HG03520 (cell line): ENCODE data around the gene GPALPP1.
"Not testable (repeated sequence)": the region's sequence is repeated elsewhere in the genome, so short reads cannot be mapped to it uniquely, and the experiment has no call there.

Experiments used
- ATAC-seq: cut with Tn5 transposase; IDR thresholded peaks from one replicate; pipeline ENCODE4 v1.9.1; 2021; ENCODE audit warnings: mild to moderate bottlenecking, moderate library complexity; ENCODE audit not compliant: unreplicated experiment

Gene GPALPP1

DNA sequence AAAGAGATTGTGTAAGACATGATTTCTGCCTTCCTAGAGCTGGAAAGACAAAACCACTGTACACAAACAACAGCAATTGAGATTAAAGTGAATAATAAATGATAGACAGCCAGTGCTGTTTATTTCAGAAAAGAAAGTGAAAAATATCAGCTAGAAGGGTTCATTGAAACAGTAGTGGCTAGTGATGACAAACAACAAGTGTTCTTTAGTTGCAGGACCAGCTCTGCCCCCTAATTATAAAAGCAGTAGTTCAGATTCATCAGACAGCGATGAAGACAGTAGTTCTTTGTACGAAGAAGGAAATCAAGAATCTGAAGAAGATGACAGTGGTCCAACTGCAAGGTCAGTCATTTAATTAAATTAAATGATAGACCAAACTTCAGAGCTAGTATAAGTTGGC lies 14.8 kb downstream of the GPALPP1 start:
- no peak for ATAC-seq

DNA sequence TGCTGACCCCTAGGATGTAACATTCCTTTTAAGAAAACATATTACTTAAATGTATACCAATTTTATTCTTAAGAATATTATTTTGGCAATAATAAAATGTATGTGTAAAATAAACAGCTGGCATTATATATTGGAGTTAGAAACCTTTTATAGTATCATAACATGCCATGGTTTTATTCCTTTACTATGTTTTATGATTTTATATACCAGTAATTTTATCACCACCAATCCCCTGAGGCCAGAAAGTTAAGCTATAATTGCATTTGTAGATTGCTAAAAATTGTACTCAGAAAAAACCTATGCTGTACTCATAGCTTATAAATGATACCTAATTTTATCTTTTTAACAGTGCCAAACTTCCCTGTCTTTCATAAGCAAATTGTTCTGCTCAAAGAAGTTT lies 17.9 kb downstream of the GPALPP1 start:
- ATAC-seq, result no peak

DNA sequence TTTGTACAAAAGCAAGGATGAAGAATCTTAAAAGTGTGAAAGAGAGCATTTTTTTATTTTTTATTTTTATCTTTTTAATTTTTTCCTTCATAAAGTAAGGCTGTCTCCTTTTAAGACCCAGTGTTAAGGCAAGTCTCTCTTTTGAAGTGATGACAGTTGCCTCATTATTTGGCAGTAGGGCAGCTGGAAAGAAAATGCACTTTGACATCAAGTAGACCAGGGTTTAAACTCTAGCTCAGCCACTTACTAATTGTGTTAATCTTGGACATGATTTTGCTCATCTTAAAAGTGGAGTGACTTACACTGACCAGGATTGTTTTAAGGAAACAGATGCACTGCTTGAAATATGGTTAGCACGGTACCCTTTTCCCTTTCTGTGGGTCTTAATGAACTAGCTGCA lies 18.5 kb downstream of the GPALPP1 start:
- no peak for ATAC-seq

DNA sequence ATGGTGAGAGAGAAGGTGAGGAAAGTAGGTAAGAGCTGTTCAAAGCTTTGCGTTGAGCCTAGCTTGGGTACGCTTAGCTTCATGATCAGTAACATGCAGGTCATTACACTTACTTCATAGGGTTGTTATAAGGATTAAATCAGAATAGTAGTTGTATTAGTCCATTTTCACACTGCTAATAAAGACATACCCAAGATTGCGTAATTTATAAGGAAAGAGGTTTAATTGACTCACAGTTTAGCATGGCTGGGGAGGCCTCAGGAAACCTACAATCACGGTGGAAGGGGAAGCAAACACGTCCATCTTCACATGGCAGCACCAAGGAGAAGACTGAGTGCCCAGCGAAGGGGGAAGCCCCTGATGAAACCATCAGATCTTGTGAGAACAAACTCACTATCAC lies 21.9 kb downstream of the GPALPP1 start:
- no peak for ATAC-seq

DNA sequence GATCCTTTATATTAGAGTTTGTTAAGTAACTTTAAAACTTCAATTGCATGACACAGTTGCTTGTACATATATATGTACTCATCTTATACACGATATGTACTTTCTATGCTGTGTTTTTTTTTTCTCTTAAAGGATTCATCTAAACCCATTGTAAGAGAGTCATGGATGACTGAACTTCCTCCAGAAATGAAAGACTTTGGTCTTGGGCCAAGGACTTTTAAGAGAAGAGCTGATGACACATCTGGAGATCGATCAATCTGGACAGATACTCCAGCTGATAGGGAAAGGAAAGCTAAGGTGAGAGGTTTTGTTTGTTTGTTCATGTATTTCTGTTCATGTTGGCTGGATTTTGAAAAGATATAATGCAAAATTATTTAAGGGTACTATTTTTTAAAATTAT lies 26.0 kb downstream of the GPALPP1 start:
- no peak for ATAC-seq

DNA sequence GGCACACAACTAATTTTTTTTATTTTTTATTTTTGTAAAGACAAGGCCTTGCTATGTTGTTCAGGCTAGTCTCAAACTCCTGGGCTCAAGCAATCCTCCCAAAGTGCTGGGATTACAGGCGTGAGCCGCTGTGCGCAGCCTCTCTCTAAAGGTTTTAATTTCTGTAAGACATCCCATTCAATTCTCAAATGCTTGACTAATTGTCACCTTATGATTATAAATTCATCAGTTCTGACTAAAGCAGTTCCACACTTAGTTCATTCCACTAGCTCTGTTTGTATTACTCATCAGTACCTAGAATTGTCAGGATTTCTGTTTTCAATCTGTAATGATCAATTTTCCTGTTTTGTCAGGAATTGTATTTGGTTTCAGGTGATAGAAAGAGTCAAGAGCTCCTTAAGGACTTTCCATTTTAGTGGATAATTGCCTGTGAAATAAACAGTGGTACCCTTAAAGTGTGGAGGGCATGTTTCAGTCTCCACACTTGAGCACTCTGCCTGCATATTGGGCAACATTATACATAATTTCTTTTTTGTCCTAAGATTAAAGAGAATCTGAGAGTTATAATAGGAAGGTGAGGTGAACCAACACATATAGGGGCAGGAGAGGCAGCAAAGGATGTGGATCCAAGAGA lies 27.6 kb downstream of the GPALPP1 start:
- ATAC-seq, result no peak

DNA sequence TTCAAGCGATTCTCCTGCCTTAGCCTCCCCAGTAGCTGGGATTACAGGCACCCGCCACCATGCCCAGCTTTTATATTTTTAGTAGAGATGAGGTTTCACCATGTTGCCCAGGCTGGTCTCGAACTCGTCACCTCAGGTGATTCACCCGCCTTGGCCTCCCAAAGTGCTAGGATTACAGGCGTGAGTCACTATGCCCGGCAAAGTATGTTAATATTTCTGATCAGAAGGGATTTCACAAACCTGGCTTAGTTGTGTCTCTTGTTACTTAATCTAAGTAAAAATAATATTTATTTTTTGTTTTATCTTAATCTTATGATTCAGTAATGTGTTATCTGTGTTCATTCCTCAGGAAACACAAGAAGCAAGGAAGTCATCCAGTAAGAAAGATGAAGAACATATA lies 30.6 kb downstream of the GPALPP1 start:
- ATAC-seq, result not testable (repeated sequence)

DNA sequence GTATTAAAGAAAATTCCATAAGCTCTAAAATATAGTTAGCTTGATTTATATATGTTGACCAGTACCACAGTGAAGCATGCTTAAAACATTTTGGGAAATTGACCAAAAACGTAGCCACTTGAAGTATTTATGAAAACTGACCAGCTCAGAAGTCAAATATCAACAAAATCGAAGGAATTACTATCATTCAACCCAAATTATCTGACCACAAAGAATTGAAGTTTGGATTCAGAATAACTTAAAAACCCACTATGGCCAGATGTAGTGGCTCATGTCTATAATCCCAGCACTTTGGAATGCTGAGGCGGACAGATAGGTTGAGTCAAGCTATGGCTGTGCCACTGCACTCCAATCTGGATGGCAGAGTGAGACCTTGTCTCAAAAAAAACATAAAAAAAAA lies 31.9 kb downstream of the GPALPP1 start:
- ATAC-seq, result no peak

- no peak for ATAC-seq
Observed at GRCh38 chr13:45024847-45025246, 35.5 kb downstream of the GPALPP1 start.

GRCh38 chr13:45034342-45034741 lies 45.0 kb downstream of the GPALPP1 start:
- no peak for ATAC-seq

DNA sequence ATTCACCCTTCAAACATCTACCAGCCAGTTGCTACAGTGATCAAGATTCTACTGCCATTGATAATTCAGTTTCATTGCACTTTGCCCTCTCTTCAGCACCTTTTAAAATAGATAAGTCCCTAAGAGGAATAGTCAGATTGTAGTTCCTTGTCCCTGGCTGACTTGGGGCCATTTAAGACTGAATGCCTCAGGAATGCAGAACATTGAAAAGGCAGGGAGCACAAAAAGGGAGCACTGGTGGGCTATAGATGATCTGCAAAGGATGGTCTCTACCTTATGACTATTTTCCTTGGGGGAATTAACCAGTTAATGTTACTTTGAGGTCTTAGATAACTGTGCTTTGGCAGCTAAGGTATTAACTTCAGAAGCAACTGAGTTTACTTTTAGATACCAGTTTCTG lies 46.9 kb downstream of the GPALPP1 start:
- no peak for ATAC-seq

DNA sequence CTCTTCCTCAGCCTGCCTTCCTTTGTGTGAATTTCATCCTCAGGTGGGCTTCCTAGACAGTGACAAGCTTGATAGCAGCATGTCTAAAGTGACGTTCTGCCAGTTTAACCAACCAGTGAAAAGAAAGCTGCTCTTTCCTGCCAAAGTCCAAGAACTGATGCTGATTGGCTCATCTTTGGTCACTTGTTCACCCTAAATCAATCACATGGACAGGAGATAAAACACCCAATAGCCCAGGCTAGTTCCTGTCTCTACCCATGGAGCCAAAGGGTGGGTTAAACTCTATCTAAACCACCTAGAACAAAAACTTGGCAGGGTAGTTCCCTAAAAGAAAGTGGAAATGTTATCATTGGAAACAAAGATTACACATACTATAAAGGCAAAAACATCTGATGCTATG lies 50.8 kb downstream of the GPALPP1 start:
- no peak for ATAC-seq

GRCh38 chr13:45040622-45041021 lies 51.3 kb downstream of the GPALPP1 start:
- no peak for ATAC-seq

DNA sequence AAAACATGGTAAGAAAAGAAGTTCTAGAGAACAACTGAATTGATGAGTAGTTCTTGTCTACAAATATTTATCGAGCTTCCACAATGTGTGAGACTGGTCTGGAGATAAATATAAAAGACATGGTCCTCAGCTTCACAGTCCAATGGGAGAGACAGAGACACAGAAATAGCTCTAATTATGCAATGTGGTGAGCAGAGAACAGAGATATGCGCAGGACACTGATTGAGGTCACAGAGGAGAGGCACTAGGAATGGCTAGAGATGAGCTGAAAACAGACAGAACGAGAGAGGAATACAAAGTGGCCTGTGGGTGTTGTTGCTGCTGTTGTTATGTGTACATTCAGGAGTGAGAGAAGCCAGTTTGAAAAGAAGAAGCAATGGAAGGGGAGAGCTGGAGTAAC lies 53.2 kb downstream of the GPALPP1 start:
- ATAC-seq, result no peak

DNA sequence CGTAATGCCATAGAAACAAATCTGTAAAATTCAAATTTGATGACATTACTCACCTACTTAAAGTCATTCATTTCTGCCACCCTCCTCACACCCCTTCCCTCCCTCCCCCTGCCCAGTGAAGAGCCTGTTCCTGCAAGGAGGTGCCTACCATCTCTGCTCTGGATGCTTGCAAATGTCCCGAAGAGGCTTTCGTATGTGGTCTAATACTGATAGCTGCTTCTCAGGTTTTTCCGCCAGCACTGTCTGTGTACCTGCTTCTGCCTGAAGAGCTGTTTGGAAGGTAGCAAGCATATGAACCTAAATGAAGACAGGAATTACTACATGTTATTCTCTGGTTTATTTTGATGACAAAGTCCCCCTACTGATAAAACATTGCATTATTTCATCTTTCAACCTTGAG lies 57.1 kb downstream of the GPALPP1 start:
- no peak for ATAC-seq

GRCh38 chr13:45047394-45048310 lies 58.3 kb downstream of the GPALPP1 start:
- no peak for ATAC-seq

GRCh38 chr13:45048890-45049407 lies 59.6 kb downstream of the GPALPP1 start:
- ATAC-seq, result no peak

DNA sequence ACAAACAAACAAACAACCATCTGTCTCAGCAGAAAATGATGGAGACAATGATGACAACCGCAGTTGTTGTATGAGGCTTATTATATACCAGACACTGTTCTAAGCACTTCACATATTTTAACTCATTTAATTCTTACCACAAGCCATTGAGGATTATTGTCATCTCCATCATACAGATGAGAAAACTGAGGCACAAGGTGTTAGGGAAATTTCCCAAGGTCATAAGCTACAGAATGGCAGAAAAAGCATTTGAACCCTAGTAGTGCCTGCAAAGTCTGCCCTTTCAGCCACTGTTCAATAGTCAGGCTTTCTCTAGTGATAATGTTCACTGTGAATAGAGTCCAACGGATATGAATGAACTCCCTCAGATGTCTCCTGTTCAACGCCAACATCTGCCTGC lies 60.1 kb downstream of the GPALPP1 start:
- no peak for ATAC-seq

- ATAC-seq, result no peak
Observed at GRCh38 chr13:45051315-45051714, 62.0 kb downstream of the GPALPP1 start.

DNA sequence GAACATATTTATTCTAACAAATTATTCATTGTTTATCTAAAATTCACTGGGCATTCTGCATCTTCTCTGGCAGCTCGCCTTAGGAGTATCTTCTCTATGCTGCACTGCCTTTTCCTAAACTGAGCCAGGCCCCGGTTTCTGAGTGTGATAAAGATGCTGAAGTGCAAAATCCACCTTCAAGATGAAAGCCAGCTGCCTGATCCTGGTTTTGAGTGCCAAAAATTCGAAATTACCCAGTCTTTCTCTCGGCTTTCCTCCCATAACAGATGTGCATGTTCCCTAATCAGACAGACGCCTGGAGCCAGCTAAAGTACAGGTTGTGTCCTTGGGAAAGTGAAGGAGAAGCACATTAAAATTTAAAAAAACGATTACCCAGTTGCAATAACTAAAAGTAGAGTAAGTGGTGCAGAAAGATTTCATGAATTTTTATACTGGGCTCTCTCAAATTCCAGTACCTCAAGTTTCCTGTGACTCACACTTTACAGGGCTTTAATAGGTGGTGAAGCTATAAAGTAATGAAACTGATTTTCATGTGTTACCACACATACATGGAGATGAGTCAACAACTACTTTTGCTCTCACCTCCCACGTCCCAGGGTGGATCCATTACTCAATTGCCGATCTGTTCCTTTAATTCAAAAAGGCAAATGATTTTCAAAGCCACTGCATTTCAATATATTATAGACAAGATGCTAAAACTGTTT lies 66.0 kb downstream of the GPALPP1 start:
- no peak for ATAC-seq

DNA sequence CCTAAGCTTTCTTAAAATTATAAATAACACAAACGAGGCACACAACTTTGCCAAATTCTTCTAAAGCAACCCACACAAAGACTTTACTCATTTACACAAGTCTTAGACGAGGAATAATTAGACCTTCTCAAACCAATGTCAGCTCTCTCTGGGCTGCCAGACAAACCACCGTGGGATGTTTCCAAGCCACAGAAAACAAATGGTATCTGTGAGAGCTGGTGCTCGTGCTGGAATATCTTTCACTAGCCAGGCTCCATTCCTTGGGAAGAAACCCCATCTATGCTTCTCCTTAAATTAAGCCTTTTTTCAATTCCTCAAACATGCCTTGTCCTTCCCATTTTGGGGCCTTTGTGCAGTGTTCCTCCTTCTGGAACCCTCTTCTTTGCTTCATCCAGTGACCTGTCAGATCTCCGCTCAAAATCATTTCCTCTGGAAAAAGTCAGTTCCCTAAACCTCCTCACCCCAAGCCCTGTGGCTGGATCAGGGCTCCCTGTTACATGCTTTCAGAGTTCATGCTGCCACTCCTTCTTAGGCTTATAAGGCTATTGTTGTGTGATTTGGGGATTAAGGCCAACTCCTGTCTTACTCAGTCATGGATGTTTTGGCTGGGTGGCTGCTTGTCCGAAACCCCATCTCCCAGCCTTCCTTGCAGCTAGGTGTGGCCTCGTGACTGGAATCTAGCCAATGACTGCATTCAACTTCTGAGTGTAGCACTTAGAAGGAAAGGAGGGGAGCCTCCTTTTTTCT lies 66.7 kb downstream of the GPALPP1 start:
- no peak for ATAC-seq
